HG02571 (cell line): Measurements from ENCODE around the gene ABI3BP.

Source experiments
- ATAC-seq: cut with Tn5 transposase; IDR thresholded peaks from one replicate; pipeline ENCODE4 v1.9.1; 2021; ENCODE audit warnings: mild to moderate bottlenecking, moderate library complexity; ENCODE audit not compliant: unreplicated experiment

ABI3BP gene

GRCh38 chr3:100988080-100988479, 5.1 kb downstream of the ABI3BP start:
- no peak for ATAC-seq

- no peak for ATAC-seq
These were observed 8.9 kb downstream of the ABI3BP start for GRCh38 chr3:100984308-100984707.

DNA sequence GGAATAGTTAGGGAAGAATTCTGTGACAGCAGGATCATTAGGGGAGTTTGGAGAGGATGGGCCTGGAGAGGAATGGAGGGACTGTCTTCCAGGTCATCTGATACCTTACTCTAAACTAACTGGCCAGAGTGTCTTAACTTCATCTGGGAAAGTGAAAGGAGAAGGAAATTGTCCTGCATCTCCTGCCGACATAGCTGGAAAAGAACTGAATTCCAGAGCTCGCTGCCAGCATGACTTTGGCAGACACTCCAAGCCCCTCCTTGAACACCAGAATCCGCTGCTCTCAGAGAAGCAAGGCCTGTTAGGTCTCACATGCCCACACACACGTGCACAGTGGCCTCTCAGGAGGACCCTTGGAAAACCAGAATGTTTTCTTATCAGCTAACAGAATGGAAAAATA, 10.5 kb downstream of the ABI3BP start:
- ATAC-seq = no peak

DNA sequence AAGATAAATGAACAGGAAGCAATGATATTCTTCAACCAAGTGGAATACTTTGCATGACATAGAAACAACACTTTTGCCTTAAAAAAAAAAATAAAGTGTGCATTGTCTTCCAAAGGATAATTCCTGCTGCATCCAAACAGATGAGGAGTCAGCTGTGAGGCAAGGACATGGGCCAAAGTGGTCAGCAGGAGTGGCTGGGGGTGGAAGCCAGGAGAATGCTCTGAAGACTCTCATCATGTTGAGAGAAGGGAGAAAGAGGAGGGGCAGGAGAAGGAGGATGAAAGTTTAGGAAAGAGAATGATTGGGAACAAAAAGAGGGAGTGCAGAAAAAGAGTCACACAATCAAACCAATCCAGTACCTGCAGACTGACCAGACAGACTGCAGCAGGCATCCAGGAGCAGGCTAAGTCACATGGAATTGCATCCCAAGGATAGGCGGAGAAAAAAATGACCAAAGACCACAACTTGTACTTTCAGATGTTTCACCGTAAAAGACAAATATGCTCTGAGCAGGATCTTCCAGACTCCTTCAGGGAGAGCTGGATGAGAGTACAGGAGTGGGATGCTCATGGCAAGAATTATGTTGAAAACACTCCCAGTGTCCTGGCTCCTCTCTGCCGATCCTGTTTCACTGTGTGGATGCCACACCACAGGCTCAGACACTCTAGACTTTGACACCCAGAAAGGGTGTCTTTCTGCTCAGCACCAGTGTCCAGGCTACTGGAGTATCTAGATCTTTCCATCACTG, 11.9 kb downstream of the ABI3BP start:
- no peak for ATAC-seq

DNA sequence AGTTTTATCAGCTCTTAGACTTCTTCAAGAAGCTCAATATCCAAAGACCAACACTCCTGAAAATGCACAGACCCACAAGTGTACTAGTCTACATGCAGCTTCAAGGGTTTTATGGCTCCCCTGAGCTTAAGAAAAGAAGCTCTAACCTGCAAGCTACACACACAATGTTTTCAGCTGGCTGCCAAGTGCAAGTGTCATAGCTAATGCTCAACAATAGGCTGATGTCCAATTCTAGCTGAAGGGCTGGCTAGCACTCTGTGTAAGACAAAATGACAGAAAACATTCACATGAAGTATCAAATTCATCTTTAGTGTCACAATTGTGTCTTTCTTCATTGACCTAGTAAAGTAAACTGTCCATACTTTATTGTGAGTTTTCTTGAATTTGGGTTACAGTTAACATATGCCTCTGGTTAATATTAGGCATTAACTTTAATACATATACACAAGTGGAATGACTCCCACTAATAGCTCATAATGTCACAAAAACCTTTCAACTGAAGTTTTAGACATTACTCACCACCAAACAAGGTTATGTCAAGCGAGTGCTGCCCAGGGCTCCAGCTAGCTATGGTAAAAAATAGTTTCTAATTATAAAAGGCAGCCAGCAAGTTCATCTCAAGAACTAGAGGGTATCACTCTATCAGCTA, 15.1 kb downstream of the ABI3BP start:
- no peak for ATAC-seq

DNA sequence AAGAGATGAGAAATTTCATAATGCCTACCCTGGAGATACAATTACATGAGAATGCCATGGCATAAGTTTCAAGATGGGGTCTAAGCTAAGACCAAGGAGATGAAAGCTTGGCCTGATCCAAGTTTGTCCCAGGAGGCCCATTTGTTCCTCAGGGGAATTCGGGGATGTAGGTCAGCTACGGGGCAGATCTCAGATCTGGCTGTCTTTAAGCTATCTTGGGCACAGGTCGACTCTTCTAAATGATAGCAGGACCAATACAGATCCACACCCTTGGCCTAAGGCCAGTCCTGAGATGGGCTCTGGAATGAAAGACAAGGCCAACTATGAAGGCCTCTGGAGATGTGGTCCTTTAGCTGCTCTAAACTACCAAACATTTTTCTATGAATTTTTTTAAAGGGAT, 16.6 kb downstream of the ABI3BP start:
- no peak for ATAC-seq

DNA sequence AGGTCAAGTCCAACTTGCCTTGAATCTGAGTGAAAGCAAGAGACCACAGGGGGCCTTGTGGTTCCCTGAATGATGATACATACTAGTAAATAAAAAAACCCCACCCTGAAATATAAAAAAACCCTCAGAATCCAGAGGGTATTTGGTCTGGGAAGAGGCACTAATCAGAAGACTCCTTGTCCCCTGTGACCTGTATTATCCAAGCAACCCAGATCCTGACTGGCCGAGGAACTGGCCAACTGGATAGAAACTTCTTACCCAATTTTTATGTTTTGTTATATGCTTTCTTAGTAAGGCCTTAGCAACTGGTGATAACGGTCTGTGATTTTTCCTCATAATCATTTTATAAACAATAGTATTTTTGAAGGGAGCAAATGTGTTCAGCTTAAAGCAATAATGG, 17.5 kb downstream of the ABI3BP start:
- no peak for ATAC-seq

DNA sequence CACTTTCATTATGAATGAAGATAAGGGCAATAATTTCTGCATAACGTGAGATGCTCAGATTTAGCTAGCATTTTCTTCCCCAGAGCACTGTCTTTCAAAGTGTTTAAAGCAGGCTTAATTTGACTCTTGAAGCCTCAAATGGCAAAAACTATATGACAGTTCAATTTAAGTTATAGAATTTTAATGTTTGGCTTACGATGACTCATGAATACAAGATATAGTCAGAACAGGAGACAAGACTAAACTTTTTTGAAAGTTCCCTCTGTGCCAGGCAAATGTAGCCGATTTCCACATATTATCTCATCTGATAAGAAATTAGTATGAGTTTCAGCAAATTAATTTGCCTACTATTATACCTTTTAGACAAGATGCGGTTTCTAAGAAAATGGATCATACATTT, 19.6 kb downstream of the ABI3BP start:
- no peak for ATAC-seq

DNA sequence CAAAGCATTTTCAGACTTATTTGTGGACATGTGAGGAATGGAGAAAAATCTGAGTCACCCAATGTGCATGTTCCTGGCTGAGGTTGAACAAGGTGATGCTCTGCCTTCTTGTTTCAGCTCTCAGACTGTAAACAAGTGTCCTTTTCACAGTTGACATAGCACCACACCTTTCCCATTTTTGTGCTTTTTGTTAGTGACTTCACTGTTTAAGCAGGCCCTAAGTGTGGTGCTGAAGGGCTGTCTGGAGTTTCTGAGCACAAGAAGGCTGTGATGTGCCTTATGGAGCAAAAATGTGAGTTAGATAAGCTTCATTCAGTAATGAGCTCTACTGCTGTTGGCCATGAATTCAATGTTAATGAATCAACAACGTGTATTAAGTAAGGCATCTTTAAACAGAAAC, 20.4 kb downstream of the ABI3BP start:
- ATAC-seq = no peak

- no peak for ATAC-seq
These were observed 20.8 kb downstream of the ABI3BP start for GRCh38 chr3:100972301-100972844.

- ATAC-seq = no peak
These were observed 21.4 kb downstream of the ABI3BP start for GRCh38 chr3:100971798-100972197.

DNA sequence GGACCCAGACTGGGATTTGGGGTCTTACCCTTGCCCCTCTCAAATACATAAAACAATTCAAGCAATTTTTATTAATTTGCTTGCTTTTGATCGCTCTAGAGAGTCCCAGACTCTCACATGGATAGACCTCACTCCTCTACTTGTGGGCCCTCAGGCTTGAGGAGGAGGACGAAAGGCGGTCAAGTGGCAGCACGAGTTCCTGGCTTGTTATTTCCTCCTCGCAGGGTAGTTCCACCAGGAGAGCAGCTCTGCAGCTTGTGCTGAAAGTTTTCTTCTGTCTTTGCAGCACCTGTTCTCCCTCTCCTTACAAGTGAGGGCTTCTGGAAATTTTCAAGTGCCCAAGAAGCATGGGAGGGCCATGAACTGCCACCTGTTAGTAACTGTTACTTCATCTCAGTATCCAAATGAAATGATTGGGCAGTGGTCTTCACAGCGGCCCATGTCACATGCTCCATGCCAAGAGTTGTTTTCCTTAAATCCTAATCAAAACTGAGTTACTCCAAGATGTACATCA, 22.7 kb downstream of the ABI3BP start:
- no peak for ATAC-seq

- ATAC-seq = no peak
These were observed 24.0 kb downstream of the ABI3BP start for GRCh38 chr3:100968932-100969906.

- ATAC-seq = no peak
These were observed 26.4 kb downstream of the ABI3BP start for GRCh38 chr3:100966807-100967206.

DNA sequence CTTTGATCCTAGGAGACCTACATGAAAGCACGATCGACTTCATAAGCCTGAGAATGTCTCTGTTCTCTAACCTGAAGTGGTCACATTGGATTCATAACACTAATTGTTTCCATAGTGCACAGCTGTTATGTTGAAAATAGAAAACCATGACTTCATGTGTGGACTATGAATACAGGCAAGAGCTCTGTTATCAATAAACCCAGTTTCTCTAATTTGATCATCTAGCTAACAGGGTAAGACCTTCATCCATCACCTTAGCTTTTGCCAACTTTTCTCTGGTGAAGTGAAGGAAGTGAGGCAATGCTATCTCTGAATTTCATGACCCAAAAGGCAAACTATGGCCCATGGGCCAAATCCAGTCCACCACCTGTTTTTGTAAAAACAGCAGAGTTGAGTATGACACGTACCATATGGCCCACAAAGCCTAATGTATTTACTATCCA, 27.2 kb downstream of the ABI3BP start:
- no peak for ATAC-seq

DNA sequence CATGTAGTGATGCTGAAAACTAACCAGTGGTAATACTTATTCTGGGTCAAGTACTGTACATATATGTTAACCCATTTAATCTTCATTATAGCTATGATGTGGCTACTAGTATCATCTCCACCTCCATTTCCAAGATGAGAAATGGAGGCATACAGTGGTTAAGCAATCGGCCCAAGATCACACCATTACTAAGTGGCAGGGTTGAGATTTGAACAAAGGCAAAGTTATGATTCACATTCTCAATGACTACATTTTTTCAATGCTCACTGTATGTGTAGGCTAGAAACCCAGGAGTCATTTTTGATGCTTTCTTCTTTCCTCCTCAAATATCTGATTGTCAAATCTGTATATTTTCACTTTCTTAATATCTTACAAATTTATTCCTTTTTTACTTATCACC, 30.2 kb downstream of the ABI3BP start:
- ATAC-seq = no peak

DNA sequence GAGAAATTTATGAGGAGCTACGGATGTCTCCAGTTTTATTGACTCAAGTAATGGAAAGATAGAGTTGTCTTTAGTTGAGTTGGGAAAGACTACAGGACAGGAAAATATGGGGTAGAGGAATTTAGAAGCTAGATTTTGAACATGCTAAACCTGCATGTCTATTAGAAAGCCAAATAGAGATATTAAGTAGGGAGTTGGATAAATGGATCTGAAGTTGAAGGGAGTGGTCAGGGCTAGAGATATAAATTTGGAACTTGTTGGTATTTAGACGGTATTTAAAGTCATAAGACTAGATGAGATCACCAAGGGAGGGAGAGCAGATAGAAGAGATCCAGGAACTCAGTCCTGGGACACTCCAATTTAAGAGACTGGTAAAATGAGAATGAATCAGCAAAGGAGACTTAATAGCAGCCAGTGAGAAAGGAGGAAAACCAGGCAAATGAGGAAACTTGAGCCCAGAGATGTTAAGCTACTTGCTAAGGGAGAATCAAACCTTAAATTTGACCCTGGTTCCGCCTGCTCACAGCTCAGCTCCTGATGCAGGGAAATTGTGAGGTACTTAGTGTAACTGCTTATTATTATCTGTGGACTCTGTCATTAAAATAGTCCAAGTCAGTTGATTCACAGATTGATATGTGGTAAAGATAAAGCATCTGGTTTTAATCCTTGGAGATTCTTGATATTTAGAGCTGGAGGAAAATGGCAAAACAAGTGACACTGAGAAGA, 35.8 kb downstream of the ABI3BP start:
- ATAC-seq = no peak

DNA sequence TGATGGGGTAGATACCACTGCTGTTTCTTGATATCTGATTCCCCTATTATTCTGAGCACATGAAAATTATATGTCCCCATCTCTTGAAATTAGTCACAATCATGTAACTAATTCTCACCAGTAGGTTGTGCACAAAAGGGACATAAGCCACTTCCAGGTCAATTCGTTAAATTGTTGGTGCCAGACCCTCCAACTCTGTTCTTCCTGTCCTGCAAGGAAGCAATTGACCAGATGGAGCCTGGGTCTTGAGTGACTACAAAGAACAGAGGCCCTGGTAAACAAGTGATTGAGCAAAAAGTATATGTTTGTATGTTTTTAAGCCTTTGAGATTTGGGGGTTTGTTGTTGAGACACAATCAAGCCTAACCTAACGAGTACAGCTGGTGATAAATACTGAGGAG, 36.9 kb downstream of the ABI3BP start:
- ATAC-seq = no peak

DNA sequence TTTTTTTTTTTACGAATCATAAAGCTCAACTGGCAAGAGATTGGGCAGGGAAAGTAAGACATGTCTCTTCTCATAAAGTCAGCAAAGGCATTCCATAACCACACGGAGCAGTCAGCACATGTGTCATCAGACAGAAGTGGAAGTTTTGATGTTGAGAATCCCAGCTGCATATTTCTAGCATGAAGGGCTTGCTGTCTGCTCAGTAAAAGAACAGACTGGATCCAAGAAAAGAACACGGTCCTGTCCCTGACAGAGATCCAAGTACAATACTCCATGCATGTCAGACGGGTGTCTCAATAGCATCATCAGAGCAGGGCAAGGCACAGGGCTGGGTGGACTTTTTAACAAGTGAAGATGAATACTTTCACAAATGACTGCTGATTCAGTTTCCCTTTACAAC, 38.2 kb downstream of the ABI3BP start:
- no peak for ATAC-seq

- ATAC-seq = no peak
These were observed 38.9 kb downstream of the ABI3BP start for GRCh38 chr3:100954199-100954935.
